ENCODE measurements around the gene MAST1.

Gene MAST1

GRCh38 chr19:12868540-12869112 is 30.3 kb downstream of the MAST1 start:
- peaks cover 18% of the 10 kb centered on the region for H3K36me3 ChIP-seq (ENCODE audit: insufficient read depth, low read length)
- no peak overlapping the region for H3K9ac ChIP-seq (ENCODE audit: low read length)
- no peaks in the 10 kb centered on the region for H3K79me2 ChIP-seq (ENCODE audit: insufficient read depth, low read length)
- no peak overlapping the region for H3K4me3 ChIP-seq (ENCODE audit: low read depth, low read length, poor library complexity, severe bottlenecking)
- no peak overlapping the region for H2AFZ ChIP-seq (ENCODE audit: low read length)
- no peak overlapping the region for H3K4me2 ChIP-seq (ENCODE audit: low read length)
- no peak overlapping the region for H3K27ac ChIP-seq (ENCODE audit: low read depth, low read length, poor library complexity, severe bottlenecking)
- H3K9me2 ChIP-seq (ENCODE audit: low read depth, low read length): no peaks in the 10 kb centered on the region
- no peaks in the 10 kb centered on the region for H3K9me3 ChIP-seq (ENCODE audit: low read length)
- H4K20me1 ChIP-seq (ENCODE audit: insufficient read depth, low read length): no peaks in the 10 kb centered on the region
- H3K4me1 ChIP-seq (ENCODE audit: insufficient read depth, low read length, severe bottlenecking): peaks cover 10% of the 10 kb centered on the region
- TF ChIP-seq CTCF (IDR thresholded peaks at IDR 0.05; ENCODE audit: low read length) (no peak), EZH2 (IDR thresholded peaks at IDR 0.05; ENCODE audit: borderline replicate concordance, low read length) (no peak)
- H3F3A ChIP-seq (ENCODE audit: insufficient read depth, low read length): no peaks in the 10 kb centered on the region
- H3K27me3 ChIP-seq (ENCODE audit: insufficient read depth, low read length): no peaks in the 10 kb centered on the region

GRCh38 chr19:12871681-12872080 is 33.4 kb downstream of the MAST1 start:
- Histone ChIP-seq H3K4me1 (ENCODE audit: insufficient read depth, low read length, severe bottlenecking) (peaks cover 10% of the 10 kb centered on the region), H2AFZ (ENCODE audit: low read length) (no peak overlapping the region), H3K27me3 (ENCODE audit: insufficient read depth, low read length) (no peaks in the 10 kb centered on the region), H3K36me3 (ENCODE audit: insufficient read depth, low read length) (peaks cover 37% of the 10 kb centered on the region), H3K27ac (ENCODE audit: low read depth, low read length, poor library complexity, severe bottlenecking) (no peak overlapping the region), H3K9me2 (ENCODE audit: low read depth, low read length) (no peaks in the 10 kb centered on the region), H3F3A (ENCODE audit: insufficient read depth, low read length) (no peaks in the 10 kb centered on the region), H3K4me3 (ENCODE audit: low read depth, low read length, poor library complexity, severe bottlenecking) (no peak overlapping the region), H3K9ac (ENCODE audit: low read length) (no peak overlapping the region), H3K9me3 (ENCODE audit: low read length) (no peaks in the 10 kb centered on the region), H4K20me1 (ENCODE audit: insufficient read depth, low read length) (no peaks in the 10 kb centered on the region), H3K4me2 (ENCODE audit: low read length) (no peak overlapping the region), H3K79me2 (ENCODE audit: insufficient read depth, low read length) (no peaks in the 10 kb centered on the region)
- no peak for TF ChIP-seq EZH2 (IDR thresholded peaks at IDR 0.05; ENCODE audit: borderline replicate concordance, low read length)
- TF ChIP-seq CTCF (IDR thresholded peaks at IDR 0.05; ENCODE audit: low read length): no peak

- Histone ChIP-seq H3K4me3 (ENCODE audit: low read depth, low read length, poor library complexity, severe bottlenecking) (no peak overlapping the region), H3K27ac (ENCODE audit: low read depth, low read length, poor library complexity, severe bottlenecking) (no peak overlapping the region), H3K9ac (ENCODE audit: low read length) (no peak overlapping the region), H3K36me3 (ENCODE audit: insufficient read depth, low read length) (peaks cover 37% of the 10 kb centered on the region), H3K4me1 (ENCODE audit: insufficient read depth, low read length, severe bottlenecking) (peaks cover 6% of the 10 kb centered on the region), H3K79me2 (ENCODE audit: insufficient read depth, low read length) (no peaks in the 10 kb centered on the region), H3K9me3 (ENCODE audit: low read length) (no peaks in the 10 kb centered on the region), H3F3A (ENCODE audit: insufficient read depth, low read length) (no peaks in the 10 kb centered on the region), H3K9me2 (ENCODE audit: low read depth, low read length) (no peaks in the 10 kb centered on the region), H3K27me3 (ENCODE audit: insufficient read depth, low read length) (no peaks in the 10 kb centered on the region), H4K20me1 (ENCODE audit: insufficient read depth, low read length) (no peaks in the 10 kb centered on the region), H2AFZ (ENCODE audit: low read length) (no peak overlapping the region), H3K4me2 (ENCODE audit: low read length) (no peak overlapping the region)
- no peak for TF ChIP-seq EZH2 (IDR thresholded peaks at IDR 0.05; ENCODE audit: borderline replicate concordance, low read length)
- no peak for TF ChIP-seq CTCF (IDR thresholded peaks at IDR 0.05; ENCODE audit: low read length)
Measured at GRCh38 chr19:12872255-12872654, 33.9 kb downstream of the MAST1 start.

Measured in OCI-LY1 (cell line).